ENCODE results near the gene NGF.

DNA sequence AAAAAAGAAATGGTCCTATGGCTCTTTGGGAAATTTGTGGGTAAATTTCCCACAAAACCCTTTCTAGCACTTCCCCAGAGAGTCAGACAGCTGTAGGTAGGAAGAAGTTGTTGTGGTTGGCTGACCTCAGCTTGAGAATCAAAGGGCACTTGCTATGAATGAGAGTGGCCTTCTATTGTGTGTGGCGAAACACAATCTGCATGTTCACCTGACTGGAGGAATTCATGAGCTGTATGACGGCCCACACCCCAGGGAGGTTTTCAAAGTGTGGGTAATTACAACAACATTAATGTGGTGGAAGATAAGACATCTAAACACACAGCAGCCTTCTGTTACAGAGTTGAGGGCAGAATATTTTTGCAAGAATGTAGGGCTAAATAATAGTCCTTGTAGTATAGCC, 38.8 kb downstream of the NGF start:
- no peak for TF ChIP-seq POLR2A (IDR thresholded peaks at IDR 0.05)
- TF ChIP-seq, protein P1, sequence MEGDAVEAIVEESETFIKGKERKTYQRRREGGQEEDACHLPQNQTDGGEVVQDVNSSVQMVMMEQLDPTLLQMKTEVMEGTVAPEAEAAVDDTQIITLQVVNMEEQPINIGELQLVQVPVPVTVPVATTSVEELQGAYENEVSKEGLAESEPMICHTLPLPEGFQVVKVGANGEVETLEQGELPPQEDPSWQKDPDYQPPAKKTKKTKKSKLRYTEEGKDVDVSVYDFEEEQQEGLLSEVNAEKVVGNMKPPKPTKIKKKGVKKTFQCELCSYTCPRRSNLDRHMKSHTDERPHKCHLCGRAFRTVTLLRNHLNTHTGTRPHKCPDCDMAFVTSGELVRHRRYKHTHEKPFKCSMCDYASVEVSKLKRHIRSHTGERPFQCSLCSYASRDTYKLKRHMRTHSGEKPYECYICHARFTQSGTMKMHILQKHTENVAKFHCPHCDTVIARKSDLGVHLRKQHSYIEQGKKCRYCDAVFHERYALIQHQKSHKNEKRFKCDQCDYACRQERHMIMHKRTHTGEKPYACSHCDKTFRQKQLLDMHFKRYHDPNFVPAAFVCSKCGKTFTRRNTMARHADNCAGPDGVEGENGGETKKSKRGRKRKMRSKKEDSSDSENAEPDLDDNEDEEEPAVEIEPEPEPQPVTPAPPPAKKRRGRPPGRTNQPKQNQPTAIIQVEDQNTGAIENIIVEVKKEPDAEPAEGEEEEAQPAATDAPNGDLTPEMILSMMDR (IDR thresholded peaks at IDR 0.05) = no peak
